KMS-11 (cell line): ENCODE measurements around the gene DAZAP1.

ENCODE experiments used
- H2AFZ ChIP-seq: fragments of 200-600 bp; sonication (generic); 2 replicates; pipeline ENCODE4 v1.6.1; 2016; ENCODE audit warnings: antibody characterized with exemption, mixed run types, low read depth
- H3K27ac ChIP-seq: fragments of 200-600 bp; sonication (generic); 2 replicates; pipeline ENCODE4 v1.6.1; 2016; ENCODE audit warnings: mild to moderate bottlenecking, mixed run types
- H3K27me3 ChIP-seq: fragments of 200-600 bp; sonication (generic); 2 replicates; pipeline ENCODE4 v1.6.1; 2017; ENCODE audit warnings: mild to moderate bottlenecking, low read depth, mixed run types, moderate library complexity; ENCODE audit not compliant: insufficient read depth
- H3K36me3 ChIP-seq: fragments of 200-600 bp; sonication (generic); 2 replicates; pipeline ENCODE4 v1.6.1; 2017; ENCODE audit warnings: mild to moderate bottlenecking, mixed run types; ENCODE audit not compliant: insufficient read depth
- H3K4me1 ChIP-seq: fragments of 200-600 bp; sonication (generic); 2 replicates; pipeline ENCODE4 v1.6.1; 2016; ENCODE audit warnings: mild to moderate bottlenecking, low read depth, mixed run types; ENCODE audit not compliant: poor library complexity, severe bottlenecking
- H3K4me2 ChIP-seq: fragments of 200-600 bp; sonication (generic); 2 replicates; pipeline ENCODE4 v1.7.0; 2016; ENCODE audit warnings: mild to moderate bottlenecking, mixed run types
- H3K4me3 ChIP-seq: fragments of 200-600 bp; sonication (generic); IDR thresholded peaks from 2 replicates; pipeline ENCODE4 v1.6.1; 2017; ENCODE audit warnings: low read depth, low read length, mixed read lengths; ENCODE audit not compliant: insufficient read depth
- H3K79me2 ChIP-seq: fragments of 200-600 bp; sonication (generic); 2 replicates; pipeline ENCODE4 v1.6.1; 2016; ENCODE audit warnings: low read depth, mixed run types; ENCODE audit not compliant: insufficient read depth
- H3K9ac ChIP-seq: fragments of 200-600 bp; sonication (generic); 2 replicates; pipeline ENCODE4 v1.6.1; 2016; ENCODE audit warnings: mild to moderate bottlenecking, mixed run types
- H4K20me1 ChIP-seq: fragments of 200-600 bp; sonication (generic); 2 replicates; pipeline ENCODE4 v1.6.1; 2016; ENCODE audit warnings: mild to moderate bottlenecking, mixed run types; ENCODE audit not compliant: insufficient read depth
- TF ChIP-seq, protein P1 (sequence below): fragments of 200-600 bp; sonication (generic); conservative IDR thresholded peaks from 2 replicates; pipeline ENCODE4 v1.6.1; 2017; ENCODE audit warnings: low read depth, mild to moderate bottlenecking, antibody characterized with exemption, low read length, moderate library complexity, mixed read lengths

The DAZAP1 gene

GRCh38 chr19:1434040-1434366 is 26.6 kb downstream of the DAZAP1 start:
- Histone ChIP-seq H3K27ac (no peak overlapping the region), H3K4me1 (no peaks in the 10 kb centered on the region), H3K27me3 (no peaks in the 10 kb centered on the region), H4K20me1 (no peaks in the 10 kb centered on the region; the same call in 1 of the 2 replicates), H2AFZ (no peak overlapping the region), H3K4me3 (no peak overlapping the region), H3K4me2 (no peak overlapping the region), H3K9ac (no peak overlapping the region), H3K36me3 (no peaks in the 10 kb centered on the region), H3K79me2 (peaks cover 7% of the 10 kb centered on the region)
- TF ChIP-seq, protein P1, sequence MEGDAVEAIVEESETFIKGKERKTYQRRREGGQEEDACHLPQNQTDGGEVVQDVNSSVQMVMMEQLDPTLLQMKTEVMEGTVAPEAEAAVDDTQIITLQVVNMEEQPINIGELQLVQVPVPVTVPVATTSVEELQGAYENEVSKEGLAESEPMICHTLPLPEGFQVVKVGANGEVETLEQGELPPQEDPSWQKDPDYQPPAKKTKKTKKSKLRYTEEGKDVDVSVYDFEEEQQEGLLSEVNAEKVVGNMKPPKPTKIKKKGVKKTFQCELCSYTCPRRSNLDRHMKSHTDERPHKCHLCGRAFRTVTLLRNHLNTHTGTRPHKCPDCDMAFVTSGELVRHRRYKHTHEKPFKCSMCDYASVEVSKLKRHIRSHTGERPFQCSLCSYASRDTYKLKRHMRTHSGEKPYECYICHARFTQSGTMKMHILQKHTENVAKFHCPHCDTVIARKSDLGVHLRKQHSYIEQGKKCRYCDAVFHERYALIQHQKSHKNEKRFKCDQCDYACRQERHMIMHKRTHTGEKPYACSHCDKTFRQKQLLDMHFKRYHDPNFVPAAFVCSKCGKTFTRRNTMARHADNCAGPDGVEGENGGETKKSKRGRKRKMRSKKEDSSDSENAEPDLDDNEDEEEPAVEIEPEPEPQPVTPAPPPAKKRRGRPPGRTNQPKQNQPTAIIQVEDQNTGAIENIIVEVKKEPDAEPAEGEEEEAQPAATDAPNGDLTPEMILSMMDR, result no peak

DNA sequence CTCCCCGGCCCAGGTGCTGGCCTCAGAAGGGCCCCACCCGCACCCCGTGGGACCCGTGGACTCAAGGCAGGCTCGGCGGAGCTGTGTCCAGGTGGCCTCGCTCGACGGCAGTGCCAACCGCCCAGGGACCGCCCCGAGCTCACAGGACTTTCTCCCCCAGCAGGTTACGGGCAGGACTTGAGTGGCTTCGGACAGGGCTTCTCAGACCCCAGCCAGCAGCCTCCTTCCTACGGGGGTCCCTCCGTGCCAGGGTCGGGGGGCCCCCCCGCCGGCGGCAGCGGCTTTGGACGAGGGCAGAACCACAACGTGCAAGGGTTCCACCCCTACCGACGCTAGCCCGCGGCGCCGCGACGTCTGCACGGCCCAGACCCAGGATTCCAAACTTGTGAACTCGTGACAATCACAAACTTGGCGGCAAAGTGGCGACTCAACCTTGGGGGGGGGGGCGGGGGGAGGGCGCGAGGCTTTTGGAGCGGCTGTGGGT is 27.2 kb downstream of the DAZAP1 start:
- peaks cover 13% of the 10 kb centered on the region for H3K79me2 ChIP-seq
- no peak overlapping the region for H3K27ac ChIP-seq
- H3K4me1 ChIP-seq, result peaks cover 3% of the 10 kb centered on the region
- H2AFZ ChIP-seq, result no peak overlapping the region
- H3K27me3 ChIP-seq, result no peaks in the 10 kb centered on the region
- no peak overlapping the region for H3K4me2 ChIP-seq
- H3K9ac ChIP-seq, result no peak overlapping the region
- no peak overlapping the region for H3K4me3 ChIP-seq
- TF ChIP-seq, protein P1, result no peak
- no peaks in the 10 kb centered on the region for H3K36me3 ChIP-seq
- H4K20me1 ChIP-seq, result peaks cover 3% of the 10 kb centered on the region; the same call in 1 of the 2 replicates

DNA sequence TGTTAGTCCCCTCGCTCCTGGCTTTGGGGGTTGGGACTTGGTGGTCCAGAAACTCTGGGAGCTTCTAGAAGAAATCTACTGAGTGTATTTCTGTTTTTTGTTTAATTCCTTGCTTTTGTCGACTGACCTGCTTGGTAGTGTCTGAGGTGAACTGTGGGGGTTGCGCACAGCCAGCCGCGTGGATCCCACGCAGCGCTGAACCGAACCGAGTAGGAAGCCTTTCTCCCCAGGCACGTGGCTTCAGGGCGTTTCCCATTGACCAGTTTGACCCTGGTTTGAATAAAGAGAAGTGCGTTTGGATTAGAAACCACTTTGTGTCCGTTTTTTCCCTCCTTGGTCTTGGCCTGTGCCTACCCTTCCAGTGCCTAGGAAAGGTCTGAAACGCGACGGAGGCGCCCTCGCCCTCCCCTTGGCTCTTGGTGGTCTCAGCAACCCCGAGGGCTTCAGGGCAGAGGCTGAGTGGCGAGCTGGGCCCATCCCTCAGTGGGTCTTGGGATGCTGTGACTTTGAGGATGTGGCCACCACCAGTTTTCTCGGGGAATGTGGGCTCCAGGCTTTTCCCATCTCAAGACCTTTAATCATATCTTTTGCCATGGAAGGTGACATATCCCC is 28.1 kb downstream of the DAZAP1 start:
- Histone ChIP-seq H3K4me3 (no peak overlapping the region), H3K79me2 (peaks cover 21% of the 10 kb centered on the region), H4K20me1 (peaks cover 4% of the 10 kb centered on the region; the same call in 1 of the 2 replicates), H3K36me3 (0 out of 2 replicates have a peak, but pooled peaks cover 2% of the 10 kb centered on the region), H3K4me1 (peaks cover 8% of the 10 kb centered on the region), H3K27ac (no peak overlapping the region), H3K27me3 (no peaks in the 10 kb centered on the region), H3K4me2 (no peak overlapping the region), H3K9ac (no peak overlapping the region), H2AFZ (no peak overlapping the region)
- TF ChIP-seq, protein P1, result no peak

DNA sequence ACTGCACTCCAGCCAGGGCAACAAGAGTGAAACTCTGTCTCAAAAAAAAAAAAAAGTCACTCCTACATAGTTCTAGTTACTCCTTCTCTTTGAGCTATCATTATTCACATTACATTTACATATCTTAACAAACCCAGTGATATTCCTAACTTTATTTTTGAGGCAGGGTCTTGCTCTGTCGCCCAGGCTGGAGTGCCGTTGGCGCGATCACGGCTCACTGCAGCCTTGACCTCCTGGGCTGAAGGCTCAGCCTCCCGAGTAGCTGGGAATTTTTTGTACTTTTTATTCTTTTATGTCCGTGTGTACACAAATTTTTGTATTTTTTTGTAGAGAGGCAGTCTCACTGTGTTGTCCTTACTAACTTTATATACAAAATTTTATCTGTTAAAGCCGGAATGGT is 30.2 kb downstream of the DAZAP1 start:
- Histone ChIP-seq H3K27ac (no peak overlapping the region; the same call in 1 of the 2 replicates), H3K9ac (no peak overlapping the region), H3K4me1 (peaks cover 9% of the 10 kb centered on the region), H4K20me1 (peaks cover 9% of the 10 kb centered on the region), H2AFZ (no peak overlapping the region), H3K27me3 (no peaks in the 10 kb centered on the region), H3K4me2 (no peak overlapping the region), H3K79me2 (peaks cover 24% of the 10 kb centered on the region), H3K36me3 (peaks cover 11% of the 10 kb centered on the region; the same call in 1 of the 2 replicates), H3K4me3 (no peak overlapping the region)
- TF ChIP-seq, protein P1, result no peak
